Activated CD8-positive, alpha-beta memory T cell treated with anti-CD3 and anti-CD28 coated beads, Interleukin-2, amount 10 ng/mL, durations not matched to agents 7 days and 5 days (primary cell): ENCODE data around the gene PML. TPM values are rescaled to one million over a fixed set of nuclear protein-coding genes. Genes with fewer than 3 reads are reported as not detected.
A peak's percentile ranks its signal among the peaks of the same experiment; 100 is the strongest.
"Not testable (repeated sequence)": the region's sequence is repeated elsewhere in the genome, so short reads cannot be mapped to it uniquely, and the experiment has no call there.

Experiments used
- ATAC-seq: fragments of 150-1000 bp; cut with Tn5 transposase; one replicate; pipeline ENCODE4 v1.10.0; 2021; ENCODE audit warnings: moderate library complexity
- CTCF ChIA-PET: fragments of 350-600 bp; sonication (Branson Sonifier 250); formaldehyde crosslinking; loops from one replicate; lab custom pipeline; 2021; ENCODE audit warnings: antibody characterized with exemption; lab: Charles Lee
- DNase-seq: peaks from one replicate; pipeline ENCODE4 v3.0.0-alpha.2; 2020
- H3K27ac Mint-ChIP-seq: one replicate; pipeline ENCODE4 v1.8.0; 2021; ENCODE audit warnings: mild to moderate bottlenecking, mixed read lengths
- H3K27me3 Mint-ChIP-seq: one replicate; pipeline ENCODE4 v1.8.0; 2021; ENCODE audit warnings: mixed read lengths
- H3K36me3 Mint-ChIP-seq: one replicate; pipeline ENCODE4 v1.8.0; 2021; ENCODE audit warnings: mild to moderate bottlenecking, mixed read lengths
- H3K4me1 Mint-ChIP-seq: one replicate; pipeline ENCODE4 v1.8.0; 2021; ENCODE audit warnings: mixed read lengths
- H3K4me3 Mint-ChIP-seq: one replicate; pipeline ENCODE4 v1.8.0; 2021; ENCODE audit warnings: mild to moderate bottlenecking, moderate library complexity, mixed read lengths
- H3K9me3 Mint-ChIP-seq: one replicate; pipeline ENCODE4 v1.8.0; 2022; ENCODE audit warnings: low read depth, mixed read lengths
- total RNA-seq, 2 experiments: library from RNA; stranded (reverse); gene quantifications; one replicate each; pipeline ENCODE4 v1.2.3, GENCODE V29; 2021

Gene PML
- total RNA-seq, 2 experiments from 2014 or later = 104 to 152 TPM

- peak overlapping the region; percentile 65 for H3K4me3 Mint-ChIP-seq
- H3K27ac Mint-ChIP-seq = peak overlapping the region; percentile 81
- H3K36me3 Mint-ChIP-seq = no peaks in the 10 kb centered on the region
- H3K27me3 Mint-ChIP-seq = peaks cover 7% of the 10 kb centered on the region
- H3K9me3 Mint-ChIP-seq = no peaks in the 10 kb centered on the region
- DNase-seq = peak; percentile 92
- CTCF ChIA-PET = interaction anchor here (0.7 to 12.5 kb wide), 22 partner anchors 9 to 1079 kb away, joined by 3 to 175 read pairs (median 5); partner anchors contain the start of genes PML, STOML1 and TBC1D21
- peaks cover 39% of the 10 kb centered on the region for H3K4me1 Mint-ChIP-seq
- ATAC-seq = peak; percentile 94
These were observed 29.8 kb upstream of the PML start for GRCh38 chr15:73964736-73965093.

DNA sequence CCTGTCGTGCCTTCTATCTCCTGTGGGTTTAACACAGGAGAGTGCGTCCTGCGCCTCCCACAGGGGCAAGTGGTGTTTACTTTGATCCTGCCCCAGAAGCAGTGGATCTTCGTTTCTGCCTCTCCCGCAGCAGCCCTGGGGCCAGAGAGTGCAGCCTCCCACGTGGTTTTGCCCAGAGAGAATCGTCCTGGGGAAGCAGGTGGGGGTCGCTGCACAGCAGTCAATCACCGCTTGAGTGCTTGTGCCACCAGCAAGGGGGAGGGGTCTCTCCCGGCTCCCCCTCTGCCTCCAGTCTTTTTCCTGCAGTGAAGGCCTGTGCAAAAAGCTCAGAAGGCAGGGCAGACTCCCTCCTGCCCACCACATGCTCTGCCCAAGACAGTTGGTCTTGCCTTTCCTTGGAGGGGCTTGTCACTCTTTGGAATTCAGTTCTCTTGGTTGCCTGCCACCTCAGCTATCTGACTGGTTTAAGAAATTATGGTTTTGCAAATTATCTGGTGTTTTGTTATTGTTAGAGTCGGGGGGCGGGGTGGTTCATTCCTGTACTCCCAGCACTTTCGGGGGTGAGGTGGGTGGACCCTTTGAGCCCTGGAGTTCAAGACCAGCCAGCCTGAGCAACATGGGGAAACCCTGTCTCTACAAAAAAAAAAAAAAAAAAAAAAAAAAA, 29.3 kb upstream of the PML start:
- H3K4me1 Mint-ChIP-seq = peaks cover 38% of the 10 kb centered on the region
- CTCF ChIA-PET = interaction anchor here (0.6 to 12.5 kb wide), 20 partner anchors 8 to 1078 kb away, joined by 3 to 175 read pairs (median 6); partner anchors contain the start of genes PML, STOML1 and TBC1D21
- ATAC-seq (peak; percentile 66), DNase-seq (no peak)
- peak overlapping the region; percentile 81 for H3K27ac Mint-ChIP-seq
- H3K4me3 Mint-ChIP-seq = peak overlapping the region; percentile 65
- H3K9me3 Mint-ChIP-seq = no peaks in the 10 kb centered on the region
- H3K36me3 Mint-ChIP-seq = no peaks in the 10 kb centered on the region
- peaks cover 7% of the 10 kb centered on the region for H3K27me3 Mint-ChIP-seq

GRCh38 chr15:73965758-73966113, 28.8 kb upstream of the PML start:
- ATAC-seq = peak; percentile 54
- no peaks in the 10 kb centered on the region for H3K9me3 Mint-ChIP-seq
- peaks cover 7% of the 10 kb centered on the region for H3K27me3 Mint-ChIP-seq
- H3K27ac Mint-ChIP-seq = peak overlapping the region; percentile 81
- H3K36me3 Mint-ChIP-seq = no peaks in the 10 kb centered on the region
- DNase-seq = no peak
- peak overlapping the region; percentile 65 for H3K4me3 Mint-ChIP-seq
- peaks cover 36% of the 10 kb centered on the region for H3K4me1 Mint-ChIP-seq
- CTCF ChIA-PET = interaction anchor here (0.6 to 12.5 kb wide), 17 partner anchors 9 to 349 kb away, joined by 3 to 175 read pairs (median 5); partner anchors contain the start of genes PML, STOML1 and TBC1D21

GRCh38 chr15:73968461-73968860, 26.1 kb upstream of the PML start:
- ATAC-seq (no peak), DNase-seq (no peak)
- CTCF ChIA-PET = interaction anchor here (0.7 to 12.5 kb wide), 10 partner anchors 10 to 94 kb away, joined by 3 to 175 read pairs (median 6); partner anchors contain the start of genes PML and STOML1
- H3K4me1 Mint-ChIP-seq = peaks cover 41% of the 10 kb centered on the region
- no peak overlapping the region for H3K27ac Mint-ChIP-seq
- no peaks in the 10 kb centered on the region for H3K9me3 Mint-ChIP-seq
- peaks cover 3% of the 10 kb centered on the region for H3K27me3 Mint-ChIP-seq
- H3K36me3 Mint-ChIP-seq = no peaks in the 10 kb centered on the region
- H3K4me3 Mint-ChIP-seq = no peak overlapping the region

- H3K4me1 Mint-ChIP-seq = peaks cover 43% of the 10 kb centered on the region
These were observed 25.3 kb upstream of the PML start for GRCh38 chr15:73969151-73969759.

GRCh38 chr15:73972984-73973682, 21.4 kb upstream of the PML start:
- peaks cover 36% of the 10 kb centered on the region for H3K27me3 Mint-ChIP-seq
- no peaks in the 10 kb centered on the region for H3K36me3 Mint-ChIP-seq
- H3K9me3 Mint-ChIP-seq = no peaks in the 10 kb centered on the region
- DNase-seq (peak; percentile 88), ATAC-seq (peak; percentile 89)
- no peak overlapping the region for H3K27ac Mint-ChIP-seq
- no peak overlapping the region for H3K4me3 Mint-ChIP-seq
- H3K4me1 Mint-ChIP-seq = peaks cover 38% of the 10 kb centered on the region
- CTCF ChIA-PET = interaction anchor here (0.7 to 12.5 kb wide), 38 partner anchors 8 to 1231 kb away, joined by 3 to 175 read pairs (median 4); partner anchors contain the start of genes PML and STOML1

More at GRCh38 chr15:73969151-73969759, 25.3 kb upstream of the PML start:
- DNase-seq (no peak), ATAC-seq (no peak)
- CTCF ChIA-PET = interaction anchor here (0.7 to 12.5 kb wide), 9 partner anchors 11 to 95 kb away, joined by 3 to 175 read pairs (median 6); partner anchors contain the start of genes PML and STOML1
- Mint-ChIP-seq H3K27me3 (peaks cover 4% of the 10 kb centered on the region), H3K27ac (no peak overlapping the region), H3K36me3 (no peaks in the 10 kb centered on the region), H3K9me3 (no peaks in the 10 kb centered on the region), H3K4me3 (no peak overlapping the region)

- Mint-ChIP-seq H3K4me1 (peaks cover 34% of the 10 kb centered on the region), H3K27me3 (peaks cover 38% of the 10 kb centered on the region)
- H3K9me3 Mint-ChIP-seq, DNase-seq, H3K36me3 Mint-ChIP-seq, H3K27ac Mint-ChIP-seq, H3K4me3 Mint-ChIP-seq, ATAC-seq: not testable (repeated sequence)
- CTCF ChIA-PET = interaction anchor here (0.9 to 12.5 kb wide), 20 partner anchors 8 to 1069 kb away, joined by 3 to 174 read pairs (median 6); partner anchors contain the start of genes PML and STOML1
These were observed 20.8 kb upstream of the PML start for GRCh38 chr15:73973683-73974200.

DNA sequence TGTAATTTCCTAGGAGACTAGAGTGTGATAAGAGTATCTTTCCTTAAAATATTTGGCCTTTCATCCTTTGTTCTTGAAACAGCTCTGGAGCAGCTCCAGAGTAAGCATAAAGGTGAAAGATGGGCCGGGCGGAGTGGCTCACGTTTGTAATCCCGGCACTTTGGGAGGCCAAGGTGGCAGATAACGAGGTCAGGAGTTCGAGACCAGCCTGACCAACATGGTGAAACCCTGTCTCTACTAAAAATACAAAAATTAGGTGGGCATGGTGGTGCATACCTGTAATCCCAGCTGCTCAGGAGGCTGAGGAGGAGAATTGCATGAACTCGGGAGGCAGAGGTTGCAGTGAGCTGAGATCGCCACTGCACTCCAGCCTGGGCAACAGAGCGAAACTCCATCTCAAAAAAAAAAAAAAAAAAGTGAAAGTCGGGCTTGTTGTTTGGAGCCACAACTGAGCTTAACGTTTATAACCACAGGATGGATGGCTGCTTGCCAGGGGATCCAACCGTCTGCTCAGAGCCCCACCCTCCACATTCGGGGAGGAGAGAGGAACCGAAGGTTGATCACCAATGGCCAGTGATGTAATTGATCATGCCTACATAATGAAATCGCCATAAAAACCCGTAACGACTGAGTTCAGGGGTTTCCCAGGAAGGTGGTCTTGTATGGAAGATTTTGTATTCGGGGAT, 18.9 kb upstream of the PML start:
- not testable (repeated sequence) for ATAC-seq, H3K27ac Mint-ChIP-seq, H3K36me3 Mint-ChIP-seq, H3K9me3 Mint-ChIP-seq, H3K4me3 Mint-ChIP-seq
- Mint-ChIP-seq H3K27me3 (peaks cover 42% of the 10 kb centered on the region), H3K4me1 (peaks cover 34% of the 10 kb centered on the region)
- CTCF ChIA-PET = interaction anchor here (0.9 to 12.5 kb wide), 11 partner anchors 10 to 1059 kb away, joined by 3 to 174 read pairs (median 6); partner anchors contain the start of genes PML and STOML1
- peak; percentile 69 for DNase-seq

GRCh38 chr15:73978896-73979295, 15.6 kb upstream of the PML start:
- Mint-ChIP-seq H3K27me3 (peaks cover 39% of the 10 kb centered on the region), H3K4me1 (peaks cover 42% of the 10 kb centered on the region), H3K27ac (no peak overlapping the region), H3K4me3 (no peak overlapping the region), H3K9me3 (no peaks in the 10 kb centered on the region), H3K36me3 (no peaks in the 10 kb centered on the region)
- ATAC-seq (no peak), DNase-seq (no peak)
- CTCF ChIA-PET = interaction anchor here (0.8 to 1.3 kb wide), 3 partner anchors 15 to 70 kb away, joined by 3 to 5 read pairs (median 4); partner anchors contain the start of gene PML

- no peak overlapping the region for H3K4me3 Mint-ChIP-seq
- no peak for DNase-seq
- ATAC-seq = no peak
- H3K27me3 Mint-ChIP-seq = peaks cover 34% of the 10 kb centered on the region
- no peaks in the 10 kb centered on the region for H3K9me3 Mint-ChIP-seq
- no peaks in the 10 kb centered on the region for H3K36me3 Mint-ChIP-seq
- CTCF ChIA-PET = interaction anchor here (1.3 kb wide), 1 partner anchor 15 kb away, joined by 4 read pairs; the partner anchor contains the start of gene PML
- no peak overlapping the region for H3K27ac Mint-ChIP-seq
- peaks cover 36% of the 10 kb centered on the region for H3K4me1 Mint-ChIP-seq
These were observed 14.9 kb upstream of the PML start for GRCh38 chr15:73979636-73980035.

DNA sequence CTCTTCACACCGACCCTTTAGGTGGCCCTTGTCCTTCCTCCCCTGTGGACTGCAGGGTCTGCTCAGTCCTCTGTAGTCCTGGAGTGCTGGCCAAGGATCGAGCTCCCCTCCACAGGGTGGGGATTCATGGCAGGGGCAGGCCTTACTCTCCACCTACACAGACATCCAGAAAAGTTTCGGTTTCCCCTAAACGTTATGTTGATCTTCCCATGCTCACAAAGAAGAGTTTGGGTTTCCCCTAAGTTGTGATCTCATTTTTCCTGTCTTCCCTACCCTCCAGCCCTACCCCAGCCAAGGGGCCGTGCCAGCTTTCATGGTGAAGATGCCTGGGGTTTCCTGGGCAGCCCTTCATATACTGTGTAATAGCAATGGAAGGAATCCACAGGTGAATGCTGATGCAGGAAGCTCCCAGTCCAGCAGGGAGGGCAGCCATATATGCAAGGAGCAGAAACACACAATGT, 12.7 kb upstream of the PML start:
- ATAC-seq (no peak), DNase-seq (peak; percentile 36)
- H3K4me3 Mint-ChIP-seq = no peak overlapping the region
- H3K9me3 Mint-ChIP-seq = no peaks in the 10 kb centered on the region
- peak overlapping the region; percentile 67 for H3K27ac Mint-ChIP-seq
- H3K27me3 Mint-ChIP-seq = peaks cover 13% of the 10 kb centered on the region
- CTCF ChIA-PET = interaction anchor here (0.9 to 1.9 kb wide), 4 partner anchors 9 to 62 kb away, joined by 3 to 9 read pairs (median 4); partner anchors contain the start of gene STOML1
- H3K4me1 Mint-ChIP-seq = peaks cover 22% of the 10 kb centered on the region
- no peaks in the 10 kb centered on the region for H3K36me3 Mint-ChIP-seq
